ENCODE measurements around the gene SLC39A3. TPM values are rescaled to one million over a fixed set of nuclear protein-coding genes. Genes with fewer than 3 reads are reported as not detected.

The SLC39A3 gene
- total and polyA plus RNA-seq, 10 of the 15 experiments (the other 5 are each of a cell fraction or from before 2014, with no cell fraction given): 0.63 to 67.1 (median 51.2) TPM

DNA sequence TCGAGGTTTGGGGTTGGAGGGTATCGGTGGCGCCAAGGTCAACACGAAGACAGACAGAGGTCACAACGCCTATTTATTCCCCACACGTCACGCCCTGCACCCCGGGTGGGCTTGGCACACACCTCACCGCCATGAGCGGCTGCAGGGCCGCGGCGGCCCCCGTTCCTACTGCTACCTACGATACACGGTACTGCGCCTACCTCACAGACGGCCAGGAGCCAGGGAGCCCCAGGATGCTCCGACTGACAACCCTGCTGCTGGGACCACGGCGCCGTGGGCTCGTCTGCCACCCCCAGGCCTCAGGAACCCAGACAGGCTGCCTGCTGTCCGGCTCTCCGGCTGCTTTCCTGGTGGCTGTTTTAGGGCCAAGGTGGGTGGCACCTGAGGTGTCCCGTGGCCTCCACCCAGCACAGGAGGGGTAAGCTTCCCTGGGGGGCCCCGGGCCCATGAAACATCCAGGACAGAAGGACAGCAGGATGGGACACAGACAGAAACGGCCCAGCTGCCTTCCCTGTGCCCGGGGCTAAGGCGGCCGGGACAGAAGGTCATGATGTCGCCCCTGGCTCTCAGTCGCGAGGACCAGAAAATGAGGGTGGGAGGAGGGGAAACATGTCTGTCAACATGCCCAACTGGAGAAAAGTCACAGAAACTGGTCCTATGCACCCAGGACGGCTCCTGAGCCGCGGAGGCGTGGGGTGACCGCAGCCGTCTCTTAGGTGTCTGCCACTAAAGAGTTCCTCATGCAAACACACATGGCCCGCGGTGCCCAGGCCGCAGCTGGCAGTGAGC lies 15.0 kb upstream of the SLC39A3 start:
- Histone ChIP-seq H4K20me1 (ENCODE audit: control insufficient read depth, insufficient read depth) (no peaks in the 10 kb centered on the region), H3K9ac (ENCODE audit: control insufficient read depth, insufficient read depth, low read length) (no peak overlapping the region), H3K4me1 (ENCODE audit: control insufficient read depth, insufficient read depth, low read length) (no peaks in the 10 kb centered on the region; the same call in 1 of the 2 replicates), H3K27ac (ENCODE audit: control insufficient read depth, insufficient read depth) (no peak overlapping the region), H3K9me3 (replicated peaks; ENCODE audit: control insufficient read depth, insufficient read depth, low read length) (no peaks in the 10 kb centered on the region), H3K4me3 (no peak overlapping the region), H2AFZ (ENCODE audit: control insufficient read depth, low read depth, low read length) (no peak overlapping the region), H3K36me3 (ENCODE audit: control insufficient read depth in 2 of 2, insufficient read depth in 2 of 2, low read length in 1 of 2) (peaks cover 8 to 18% of the 10 kb centered on the region in 2 experiments; a peak in 3 of 4 replicates), H3K27me3 (replicated peaks in 1 of 2; ENCODE audit: control insufficient read depth in 2 of 2, insufficient read depth in 2 of 2, low read length in 1 of 2) (no peaks in the 10 kb centered on the region), H3K79me2 (ENCODE audit: control insufficient read depth, insufficient read depth, low read length) (no peaks in the 10 kb centered on the region), H3K4me2 (ENCODE audit: control insufficient read depth, insufficient read depth) (no peak overlapping the region)
- in situ Hi-C loops (cut with MboI): loop anchor here (5.0 kb wide), 1 partner anchor 288 kb away; no protein-coding TSS in a partner anchor
- ChIA-PET POLR2A (no interaction called here), SMC1A (ENCODE audit: uncharacterized antibody, unreplicated experiment) (no interaction called here), RAD21 (ENCODE audit: unreplicated experiment) (no interaction called here), CTCF (interaction anchor here (1.0 kb wide), 1 partner anchor 107 kb away, joined by 3 read pairs; no protein-coding TSS in a partner anchor)
- ATAC-seq: no peak
- TSS peak; percentile 45 for BruUV-seq (replicated peaks)
- no peak for FAIRE-seq
- DNase-seq (ENCODE audit: low read depth, low spot score): no peak
- intact Hi-C loops (cut with micrococcal nuclease; ENCODE audit: unreplicated experiment): no loop called here
- WGBS (ENCODE audit: insufficient coverage, insufficient replicate concordance, low lambda C conversion rate, missing lambda C conversion rate): 90% methylated on average over 43 of the region's 43 CpGs
- 0 out of 2 replicates have a peak, but pooled peaks have one; percentile 20 for TF ChIP-seq POLR2A (IDR thresholded peaks at IDR 0.05; ENCODE audit: low read depth, low read length)
- TF ChIP-seq CBX5 (IDR thresholded peaks at IDR 0.05; ENCODE audit: low read depth): no peak

DNA sequence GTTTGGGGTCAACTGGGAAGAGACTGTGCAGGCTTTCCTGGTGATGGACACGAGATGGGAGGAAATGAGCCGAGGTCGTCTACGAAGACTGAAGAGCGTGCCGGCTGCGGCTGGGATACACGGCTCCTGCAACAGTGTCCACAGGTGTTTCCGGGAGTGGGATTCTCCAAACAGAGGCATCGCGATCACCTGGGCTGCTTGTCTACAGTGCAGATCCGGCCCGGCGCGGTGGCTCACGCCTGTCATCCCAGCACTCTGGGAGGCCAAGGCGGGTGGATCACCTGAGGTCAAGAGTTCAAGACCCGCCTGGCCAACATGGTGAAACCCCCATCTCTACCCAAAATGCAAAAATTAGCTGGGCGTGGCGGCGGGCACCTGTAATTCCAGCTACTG lies 11.6 kb upstream of the SLC39A3 start:
- ATAC-seq (no peak), DNase-seq (ENCODE audit: low read depth, low spot score) (no peak), FAIRE-seq (no peak)
- H4K20me1 ChIP-seq (ENCODE audit: control insufficient read depth, insufficient read depth): no peaks in the 10 kb centered on the region
- CTCF ChIA-PET: interaction anchor here (2.2 kb wide), 1 partner anchor 103 kb away, joined by 11 read pairs; no protein-coding TSS in a partner anchor
- H3K9me3 ChIP-seq (replicated peaks; ENCODE audit: control insufficient read depth, insufficient read depth, low read length): no peaks in the 10 kb centered on the region
- POLR2A ChIA-PET: interaction anchor here (0.6 to 0.7 kb wide), 3 partner anchors 51 to 805 kb away, joined by 3 to 5 read pairs (median 4); no protein-coding TSS in a partner anchor
- SMC1A ChIA-PET (ENCODE audit: uncharacterized antibody, unreplicated experiment): interaction anchor here (3.1 kb wide), 1 partner anchor 103 kb away, joined by 8 read pairs; no protein-coding TSS in a partner anchor
- H3K27me3 ChIP-seq (replicated peaks in 1 of 2; ENCODE audit: control insufficient read depth in 2 of 2, insufficient read depth in 2 of 2, low read length in 1 of 2): no peaks in the 10 kb centered on the region
- H3K4me1 ChIP-seq (ENCODE audit: control insufficient read depth, insufficient read depth, low read length): peaks cover 17% of the 10 kb centered on the region
- no TSS peak for BruUV-seq (replicated peaks)
- no peak overlapping the region for H3K4me2 ChIP-seq (ENCODE audit: control insufficient read depth, insufficient read depth)
- intact Hi-C loops (cut with micrococcal nuclease; ENCODE audit: unreplicated experiment) (no loop called here), in situ Hi-C loops (cut with MboI) (loop anchor here (5.0 kb wide), 1 partner anchor 284 kb away; no protein-coding TSS in a partner anchor)
- H3K4me3 ChIP-seq: no peak overlapping the region
- no peak overlapping the region for H3K27ac ChIP-seq (ENCODE audit: control insufficient read depth, insufficient read depth)
- no peak overlapping the region for H3K9ac ChIP-seq (ENCODE audit: control insufficient read depth, insufficient read depth, low read length)
- H3K79me2 ChIP-seq (ENCODE audit: control insufficient read depth, insufficient read depth, low read length): no peaks in the 10 kb centered on the region
- RAD21 ChIA-PET (ENCODE audit: unreplicated experiment): interaction anchor here (1.6 kb wide), 1 partner anchor 103 kb away, joined by 7 read pairs; no protein-coding TSS in a partner anchor
- 88% methylated on average over 21 of the region's 21 CpGs for WGBS (ENCODE audit: insufficient coverage, insufficient replicate concordance, low lambda C conversion rate, missing lambda C conversion rate)
- H3K36me3 ChIP-seq (ENCODE audit: control insufficient read depth in 2 of 2, insufficient read depth in 2 of 2, low read length in 1 of 2): peaks cover 0 to 11% of the 10 kb centered on the region in 2 experiments; a peak in 2 of 4 replicates
- H2AFZ ChIP-seq (ENCODE audit: control insufficient read depth, low read depth, low read length): no peak overlapping the region
- no peak for TF ChIP-seq FOXK2 (IDR thresholded peaks at IDR 0.05)
- TF ChIP-seq NKRF (conservative IDR thresholded peaks at IDR 0.05): no peak
- TF ChIP-seq SPI1 (IDR thresholded peaks at IDR 0.05; ENCODE audit: borderline replicate concordance, insufficient read depth, low read depth, low read length): no peak
- TF ChIP-seq TAF1 (IDR thresholded peaks at IDR 0.05; ENCODE audit: borderline replicate concordance, low read depth, low read length): no peak
- TF ChIP-seq TARDBP (IDR thresholded peaks at IDR 0.05; ENCODE audit: borderline replicate concordance): no peak
- TF ChIP-seq MXI1 (IDR thresholded peaks at IDR 0.05; ENCODE audit: low read depth, low read length): no peak
- no peak for TF ChIP-seq RB1 (IDR thresholded peaks at IDR 0.05; ENCODE audit: borderline replicate concordance)
- no peak for TF ChIP-seq GABPA (IDR thresholded peaks at IDR 0.05; ENCODE audit: low read depth)
- no peak for TF ChIP-seq ZNF217 (IDR thresholded peaks at IDR 0.05)
- no peak for TF ChIP-seq EED (IDR thresholded peaks at IDR 0.05; ENCODE audit: low read depth)

Measured in GM12878 (cell line).